GM13977 (cell line): Measurements from ENCODE around the gene ICAM3.

Source experiments
- DNase-seq: peaks from one replicate; pipeline ENCODE4 v3.0.0; 2012; ENCODE audit warnings: low spot score
- CTCF ChIP-seq: IDR thresholded peaks from 2 replicates; pipeline ENCODE4 v1.5.1; 2012; ENCODE audit warnings: mild to moderate bottlenecking, control low read depth; ENCODE audit not compliant: insufficient read depth; ENCODE audit errors: extremely low read depth, missing control alignments
- in situ Hi-C: fragments of 300-500 bp; cut with MboI; formaldehyde crosslinking; loops from one replicate; pipeline ENCODE4 v1.12.0; 2022; ENCODE audit warnings: low sequenced_read_pairs, low pct_unique_long_range_greater_than_20kb, mixed read lengths, inconsistent platforms; ENCODE audit not compliant: unreplicated experiment

The ICAM3 gene

GRCh38 chr19:10317857-10318462 is 21.5 kb downstream of the ICAM3 start:
- no peak for TF ChIP-seq CTCF
- DNase-seq = no peak
- in situ Hi-C loops = no loop called here

GRCh38 chr19:10317045-10317856 is 22.2 kb downstream of the ICAM3 start:
- DNase-seq = no peak
- in situ Hi-C loops = no loop called here
- TF ChIP-seq CTCF = no peak

GRCh38 chr19:10316229-10317044 is 23.0 kb downstream of the ICAM3 start:
- no peak for DNase-seq
- no peak for TF ChIP-seq CTCF
- in situ Hi-C loops = no loop called here

- in situ Hi-C loops = no loop called here
- DNase-seq = peak; percentile 97
- TF ChIP-seq CTCF = no peak
These were observed 23.8 kb downstream of the ICAM3 start, which contains the start of gene FDX2 for GRCh38 chr19:10315335-10316214. Gene FDX2, minus strand, starts transcription at chr19:10316015. Its CDS starts 19 bp downstream, at chr19:10315996.

GRCh38 chr19:10309423-10309822 is 30.0 kb downstream of the ICAM3 start, which contains the start of gene ZGLP1:
Gene ZGLP1, minus strand, starts transcription at chr19:10309815.
- in situ Hi-C loops = no loop called here
- no peak for TF ChIP-seq CTCF
- DNase-seq = no peak
